NCI-H510A (cell line): ENCODE measurements around the gene IHH.
A peak's percentile ranks its signal among the peaks of the same experiment; 100 is the strongest.

ENCODE experiments used
- DNase-seq: peaks from one replicate; lab custom pipeline; 2025; lab: John Stamatoyannopoulos, UW

Gene IHH

GRCh38 chr2:219037783-219038499 lies 22.8 kb downstream of the IHH start:
- no peak for DNase-seq

- no peak for DNase-seq
These were observed 24.8 kb downstream of the IHH start for GRCh38 chr2:219035942-219036341.

- DNase-seq: no peak
These were observed 25.9 kb downstream of the IHH start for GRCh38 chr2:219034823-219035222.

GRCh38 chr2:219032051-219032745 lies 28.5 kb downstream of the IHH start:
- DNase-seq: no peak

- DNase-seq: no peak
These were observed 29.5 kb downstream of the IHH start for GRCh38 chr2:219031005-219031738.

GRCh38 chr2:219030177-219030940 lies 30.4 kb downstream of the IHH start:
- DNase-seq: no peak

GRCh38 chr2:219029829-219030165 lies 30.9 kb downstream of the IHH start:
- peak; percentile 31 for DNase-seq

- no peak for DNase-seq
These were observed 31.5 kb downstream of the IHH start for GRCh38 chr2:219028996-219029828.

- no peak for DNase-seq
These were observed 32.6 kb downstream of the IHH start for GRCh38 chr2:219028141-219028540.

- no peak for DNase-seq
These were observed 33.1 kb downstream of the IHH start for GRCh38 chr2:219027511-219028055.

- DNase-seq: no peak
These were observed 33.8 kb downstream of the IHH start for GRCh38 chr2:219026946-219027345.

- DNase-seq: no peak
These were observed 34.8 kb downstream of the IHH start for GRCh38 chr2:219025637-219026585.

GRCh38 chr2:219024059-219024458 lies 36.7 kb downstream of the IHH start:
- DNase-seq: no peak

- no peak for DNase-seq
These were observed 37.6 kb downstream of the IHH start for GRCh38 chr2:219023045-219023605.

GRCh38 chr2:219022616-219023015 lies 38.1 kb downstream of the IHH start:
- DNase-seq: no peak

- DNase-seq: no peak
These were observed 38.7 kb downstream of the IHH start for GRCh38 chr2:219022041-219022440.

- DNase-seq: no peak
These were observed 39.1 kb downstream of the IHH start for GRCh38 chr2:219021591-219021990.

- no peak for DNase-seq
These were observed 39.9 kb downstream of the IHH start for GRCh38 chr2:219020604-219021365.

GRCh38 chr2:219019436-219019835 lies 41.3 kb downstream of the IHH start:
- no peak for DNase-seq
